HCEC 1CT (cell line): ENCODE data around the gene DISP1.
A peak's percentile ranks its signal among the peaks of the same experiment; 100 is the strongest.
"Not testable (repeated sequence)": the region's sequence is repeated elsewhere in the genome, so short reads cannot be mapped to it uniquely, and the experiment has no call there.

ENCODE experiments used
- DNase-seq: peaks from one replicate; pipeline ENCODE4 v3.0.0-alpha.2; 2017

Gene DISP1

DNA sequence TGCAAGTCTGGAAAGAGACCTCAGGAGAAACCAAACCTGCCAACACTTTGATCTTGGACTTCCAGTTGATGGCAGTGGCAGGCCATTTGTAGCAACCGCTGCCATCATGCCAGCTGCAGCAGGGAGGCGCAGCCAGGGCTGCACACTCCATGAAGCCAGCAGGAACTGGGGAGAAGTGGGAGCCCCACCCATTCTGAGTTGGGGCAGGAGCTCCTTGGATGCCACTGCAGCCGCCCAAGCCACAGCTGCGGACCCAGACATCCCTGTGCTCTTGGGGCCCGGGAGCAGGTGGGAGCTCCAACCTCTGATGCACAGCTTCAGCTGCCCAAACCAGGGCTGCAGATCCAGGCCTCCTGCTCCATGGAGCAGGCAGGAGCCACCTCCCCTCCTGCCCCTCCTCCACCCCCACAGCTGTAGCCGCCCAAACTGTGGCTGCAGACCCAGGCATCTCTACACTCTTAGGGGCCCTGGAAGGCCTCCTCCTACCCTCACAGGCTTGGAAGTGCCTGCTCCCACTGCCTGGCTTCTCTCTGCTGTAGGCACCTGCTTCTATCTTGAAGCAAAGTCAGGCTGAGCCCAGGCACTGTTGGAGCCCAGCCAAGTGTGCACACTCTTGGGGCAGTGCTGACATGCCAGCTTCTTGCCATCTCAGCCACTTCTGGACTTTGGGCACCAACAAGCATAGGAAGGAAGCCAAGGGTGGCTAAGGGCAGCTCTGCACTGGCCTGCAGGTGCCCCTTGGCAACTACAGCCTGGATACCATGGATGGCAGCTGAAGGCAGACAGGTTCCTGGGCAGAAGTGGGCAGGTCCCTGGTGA, 20.0 kb upstream of the DISP1 start:
- no peak for DNase-seq

DNA sequence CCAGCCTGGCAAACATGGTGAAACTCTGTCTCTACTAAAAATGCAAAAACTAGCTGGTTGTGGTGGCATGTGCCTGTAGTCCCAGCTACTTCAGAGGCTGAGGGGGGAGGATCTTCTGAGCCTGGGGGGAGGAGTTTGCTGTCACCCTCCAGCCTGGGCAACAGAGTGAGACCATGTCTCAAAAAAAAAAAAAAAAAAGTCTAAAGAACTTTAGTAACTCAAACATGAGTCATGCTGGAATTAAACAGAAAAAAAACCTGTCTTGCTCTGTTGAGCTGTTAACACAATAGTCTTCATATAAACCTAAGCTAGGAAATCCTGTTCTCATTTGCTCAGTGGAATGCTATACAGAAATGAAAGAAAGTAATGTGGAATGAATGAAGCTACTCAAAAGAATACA, 16.7 kb upstream of the DISP1 start:
- DNase-seq: peak; percentile 41

- no peak for DNase-seq
Observed at GRCh38 chr1:222798975-222799374, 15.9 kb upstream of the DISP1 start.

GRCh38 chr1:222801067-222801466, 13.8 kb upstream of the DISP1 start:
- no peak for DNase-seq

GRCh38 chr1:222811671-222812070, 3.2 kb upstream of the DISP1 start:
- DNase-seq: no peak

DNA sequence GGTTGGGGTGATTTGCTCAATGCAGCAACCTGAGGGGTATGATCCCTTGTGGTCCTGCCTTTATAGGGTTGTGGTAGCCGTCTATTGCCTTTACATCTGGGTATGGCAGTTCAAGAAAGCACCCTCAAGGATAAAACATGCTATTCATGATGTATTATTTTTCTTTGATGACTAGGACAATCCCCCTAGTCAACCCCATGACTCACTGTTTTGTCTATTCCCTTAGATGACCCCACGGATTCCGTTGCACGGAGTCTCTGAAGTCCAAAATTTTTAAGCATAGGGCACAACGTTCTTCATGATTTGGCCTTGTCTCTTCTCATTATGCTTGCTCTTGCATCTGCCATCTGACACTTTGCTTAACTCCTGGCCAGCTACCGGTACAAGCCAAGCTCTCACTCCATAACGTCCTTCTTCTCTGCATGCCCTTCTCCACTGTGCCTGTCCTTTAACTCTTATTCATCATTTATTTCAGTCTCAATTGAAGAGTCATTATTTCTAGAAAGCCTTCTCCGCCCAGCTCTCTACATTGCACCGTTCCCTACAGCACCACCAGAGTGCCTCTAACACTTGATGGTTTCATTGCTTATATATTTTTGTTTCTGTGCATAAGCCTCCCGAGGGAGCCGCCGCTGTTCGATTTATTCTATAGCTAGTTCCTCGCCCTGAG, 838 bp upstream of the DISP1 start:
- DNase-seq: peak; percentile 18

GRCh38 chr1:222815440-222815765, 564 bp downstream of the DISP1 start:
- no peak for DNase-seq

DNA sequence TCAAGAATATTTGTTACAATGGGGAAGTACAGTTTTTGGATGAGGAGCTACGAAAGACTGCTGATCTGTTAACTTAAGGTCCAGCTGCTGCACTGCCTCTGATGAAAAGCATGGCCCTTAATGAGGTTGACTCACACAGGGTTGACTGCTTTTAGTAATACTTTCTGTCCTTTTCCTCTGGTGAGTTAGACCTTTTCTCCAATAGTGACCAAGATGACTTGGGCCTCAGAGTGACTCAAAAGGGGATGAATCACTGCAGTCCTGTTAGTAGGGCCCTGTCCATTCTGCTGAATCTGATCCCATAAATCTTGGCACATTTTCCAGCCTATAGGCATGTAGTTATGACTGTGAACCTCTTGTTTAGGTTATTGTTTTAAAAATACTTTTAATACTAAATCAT, 2.7 kb downstream of the DISP1 start:
- DNase-seq: peak; percentile 99

- no peak for DNase-seq
Observed at GRCh38 chr1:222818171-222818570, 3.3 kb downstream of the DISP1 start.

DNA sequence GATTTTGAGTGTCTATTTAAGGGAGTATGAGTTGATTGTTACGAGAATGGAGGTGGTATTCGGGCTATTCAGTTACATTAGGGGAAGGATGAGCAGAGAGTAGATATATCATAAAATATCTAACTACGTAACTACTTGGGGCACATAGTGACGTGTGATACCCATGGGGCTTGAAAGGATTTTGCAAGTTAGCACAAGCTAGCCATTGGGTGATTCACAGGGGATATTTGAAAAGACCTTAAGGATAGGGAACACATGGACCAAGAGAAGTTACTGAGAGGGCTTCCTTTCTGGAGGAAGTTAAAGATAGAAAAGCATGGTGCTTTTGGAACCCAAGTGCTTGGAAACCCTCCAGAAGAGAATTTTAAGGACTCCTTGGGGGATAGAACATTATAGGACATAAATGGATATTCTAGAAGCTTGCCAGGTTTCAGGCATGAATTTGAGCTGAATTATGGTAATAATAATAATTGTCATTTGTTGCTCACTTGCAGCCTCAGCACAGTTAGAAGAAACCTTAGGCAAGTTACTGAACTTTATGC, 5.4 kb downstream of the DISP1 start:
- no peak for DNase-seq

GRCh38 chr1:222821239-222821638, 6.4 kb downstream of the DISP1 start:
- peak; percentile 64 for DNase-seq

DNA sequence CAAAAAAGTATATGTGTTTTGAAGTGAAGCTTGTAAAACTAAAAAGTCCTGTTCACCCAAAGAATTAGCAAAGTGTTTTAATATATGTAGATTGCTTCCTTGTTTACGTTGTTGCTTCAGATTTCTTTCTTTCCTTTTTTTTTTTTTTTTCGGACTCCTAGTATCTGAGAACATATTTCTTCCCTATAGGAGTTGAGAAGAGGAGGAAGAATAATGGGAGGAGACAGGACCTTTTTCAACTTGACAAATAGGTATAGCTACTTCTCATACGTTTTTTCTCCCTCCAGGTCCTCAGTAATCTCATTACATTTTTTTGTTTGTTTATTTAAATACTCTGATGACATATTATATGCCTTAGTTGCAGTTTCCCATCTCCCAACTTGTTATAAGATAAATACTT, 8.9 kb downstream of the DISP1 start:
- DNase-seq: no peak

- DNase-seq: no peak
Observed at GRCh38 chr1:222824641-222825040, 9.8 kb downstream of the DISP1 start.

GRCh38 chr1:222828939-222829338, 14.1 kb downstream of the DISP1 start:
- DNase-seq: no peak

DNA sequence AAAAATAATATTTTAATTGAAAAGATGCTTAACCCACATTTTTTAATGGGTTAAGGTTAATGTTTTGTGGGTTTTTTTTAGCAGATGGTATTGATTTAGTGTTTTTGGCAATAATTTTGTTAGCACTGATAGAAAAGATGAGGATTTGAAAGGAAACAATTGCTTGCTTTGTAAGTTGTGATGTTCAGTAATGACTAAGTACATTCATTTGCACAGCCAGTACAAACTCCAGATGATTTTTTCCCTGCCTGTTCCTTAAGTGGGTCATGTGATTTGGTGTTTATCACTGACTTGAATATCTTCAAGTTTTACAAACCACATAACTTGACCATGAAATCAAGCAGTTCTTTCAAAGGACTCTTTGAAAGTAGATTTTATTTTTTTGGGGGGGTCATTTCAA, 15.0 kb downstream of the DISP1 start:
- peak; percentile 58 for DNase-seq

GRCh38 chr1:222833356-222833876, 18.6 kb downstream of the DISP1 start:
- no peak for DNase-seq

- no peak for DNase-seq
Observed at GRCh38 chr1:222843469-222844410, 28.9 kb downstream of the DISP1 start.

DNA sequence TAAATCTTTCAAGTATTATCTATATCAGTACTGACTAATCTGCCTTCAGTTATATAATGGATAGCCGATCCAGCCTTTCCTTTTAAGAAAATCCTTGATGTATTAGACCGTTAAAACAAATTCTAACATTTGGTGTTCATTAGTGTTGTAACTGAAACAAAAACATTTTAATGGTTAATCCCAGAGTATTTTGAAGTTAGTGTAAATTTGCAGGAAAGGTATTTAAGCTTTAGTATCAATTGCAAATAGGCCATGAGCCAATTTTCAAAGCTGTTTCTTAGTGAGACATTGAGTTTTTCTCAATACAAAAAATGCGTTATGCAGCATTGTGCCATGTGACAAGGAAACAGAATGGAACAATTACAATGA, 29.6 kb downstream of the DISP1 start:
- DNase-seq: no peak

DNA sequence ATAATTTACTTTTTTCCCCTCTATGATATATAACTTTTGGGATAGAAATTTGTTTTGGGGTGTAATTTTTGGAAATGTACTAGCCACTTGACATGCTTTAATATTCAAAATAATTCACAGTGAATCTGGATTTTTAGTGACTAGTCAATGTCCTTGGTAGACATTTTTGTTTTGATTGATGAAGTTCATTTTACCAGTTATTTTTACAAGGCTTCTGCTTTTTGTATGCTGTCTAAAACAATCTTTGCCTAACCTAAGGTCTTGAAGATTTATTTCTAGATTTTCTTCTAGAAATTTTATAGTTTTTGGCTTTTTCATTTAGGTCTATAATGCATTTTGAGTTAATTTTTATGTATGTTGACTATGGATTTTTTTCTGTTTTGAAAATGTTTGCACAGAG, 30.9 kb downstream of the DISP1 start:
- no peak for DNase-seq

DNA sequence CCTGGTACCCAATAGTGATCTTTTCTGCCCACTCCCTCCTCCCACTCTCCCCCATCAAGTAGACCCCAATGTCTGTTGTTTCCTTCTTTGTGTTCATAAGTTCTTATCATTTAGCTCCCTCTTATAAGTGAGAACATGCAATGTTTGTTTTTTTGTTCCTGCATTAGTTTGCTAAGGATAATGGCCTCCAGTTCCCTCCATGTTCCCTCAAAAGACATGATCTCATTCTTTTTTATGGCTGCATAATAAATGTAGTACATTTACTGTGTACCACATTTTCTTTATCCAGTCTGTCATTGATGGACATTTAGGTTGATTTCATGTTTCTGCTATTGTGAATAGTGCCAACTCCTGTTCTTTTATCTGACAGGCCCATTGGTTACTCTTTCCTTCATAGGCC, 35.7 kb downstream of the DISP1 start:
- not testable (repeated sequence) for DNase-seq

DNA sequence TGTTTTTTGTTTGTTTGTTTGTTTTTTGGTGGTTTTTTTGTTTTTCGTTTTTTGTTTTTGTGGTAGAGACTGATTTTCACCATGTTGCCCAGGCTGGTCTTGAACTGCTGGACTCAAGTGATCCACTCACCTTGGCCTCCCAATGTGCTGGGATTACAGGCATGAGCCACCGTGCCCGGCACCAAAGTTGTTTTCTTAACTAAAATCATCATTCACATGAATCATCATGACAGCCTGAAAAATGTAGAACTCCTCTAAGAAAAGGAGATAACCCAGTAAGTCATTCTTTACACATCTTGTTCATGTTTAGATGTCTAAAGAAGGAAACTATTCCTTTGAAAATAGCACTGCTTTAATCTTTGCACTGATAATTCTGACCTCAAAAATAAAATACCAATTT, 37.5 kb downstream of the DISP1 start:
- peak; percentile 25 for DNase-seq

DNA sequence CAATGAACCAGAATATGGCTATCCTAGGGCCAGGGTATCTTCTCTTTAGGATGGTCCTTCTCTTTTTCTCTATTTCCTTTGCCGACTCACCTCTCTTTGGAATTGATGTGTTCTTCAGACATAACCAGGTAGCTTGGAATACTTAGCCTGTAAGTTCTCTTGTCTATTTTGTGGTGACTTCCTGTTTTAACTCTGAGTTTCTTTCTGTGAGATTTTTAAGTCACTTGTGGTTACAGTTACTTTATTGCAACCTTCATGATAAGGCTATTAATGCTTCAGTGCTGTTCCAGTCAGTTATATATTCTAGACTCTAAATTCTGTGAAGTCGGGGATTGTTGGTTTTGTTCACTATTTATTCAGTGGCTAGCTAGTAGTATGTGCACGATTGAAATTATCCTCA, 46.2 kb downstream of the DISP1 start:
- no peak for DNase-seq
